GM12801 (cell line): ENCODE measurements around the gene ZBTB45.

ENCODE experiments used
- CTCF ChIP-seq: IDR thresholded peaks from one replicate; pipeline ENCODE4 v1.5.1; 2011; ENCODE audit warnings: control low read depth; ENCODE audit not compliant: insufficient read length; ENCODE audit errors: extremely low read depth

ZBTB45 gene

GRCh38 chr19:58561373-58562121 is 41.9 kb upstream of the ZBTB45 start:
- no peak for TF ChIP-seq CTCF

GRCh38 chr19:58560921-58561320 is 41.3 kb upstream of the ZBTB45 start:
- TF ChIP-seq CTCF, result no peak

GRCh38 chr19:58560007-58560887 is 40.6 kb upstream of the ZBTB45 start:
- TF ChIP-seq CTCF, result no peak

GRCh38 chr19:58559275-58560006 is 39.8 kb upstream of the ZBTB45 start:
- no peak for TF ChIP-seq CTCF

GRCh38 chr19:58558623-58559274 is 39.1 kb upstream of the ZBTB45 start:
- TF ChIP-seq CTCF, result no peak

GRCh38 chr19:58558066-58558622 is 38.5 kb upstream of the ZBTB45 start, which contains the start of gene UBE2M:
Gene UBE2M (minus strand): TSS chr19:58558611. CDS start chr19:58558381, 230 bp downstream.
- TF ChIP-seq CTCF, result no peak
